Smooth muscle cell (in vitro differentiated cells): ENCODE measurements around the gene ZNF592. TPM values are rescaled to one million over a fixed set of nuclear protein-coding genes. Genes with fewer than 3 reads are reported as not detected.

Source experiments
- DNase-seq: peaks from one replicate; lab custom pipeline; 2025; ENCODE audit not compliant: unreplicated experiment; lab: John Stamatoyannopoulos, UW
- H2AFZ ChIP-seq: fragments of 200-600 bp; sonication (generic); 2 replicates; pipeline ENCODE4 v1.6.0; 2016; ENCODE audit warnings: antibody characterized with exemption, low read depth, mild to moderate bottlenecking
- H3F3A ChIP-seq: fragments of 200-600 bp; sonication (generic); 2 replicates; pipeline ENCODE4 v1.6.0; 2017; ENCODE audit warnings: antibody characterized with exemption, low read depth
- H3K27ac ChIP-seq: fragments of 200-600 bp; sonication (generic); 2 replicates; pipeline ENCODE4 v1.5.1; 2016; ENCODE audit warnings: low read depth, mild to moderate bottlenecking
- H3K27me3 ChIP-seq: fragments of 200-600 bp; sonication (generic); 2 replicates; pipeline ENCODE4 v1.6.1; 2016; ENCODE audit warnings: low read depth, mild to moderate bottlenecking
- H3K36me3 ChIP-seq: fragments of 200-600 bp; sonication (generic); 2 replicates; pipeline ENCODE4 v1.5.1; 2016; ENCODE audit warnings: low read depth
- H3K4me1 ChIP-seq: fragments of 200-600 bp; sonication (generic); 2 replicates; pipeline ENCODE4 v1.5.1; 2016; ENCODE audit warnings: low read depth
- H3K4me2 ChIP-seq: fragments of 200-600 bp; sonication (generic); 2 replicates; pipeline ENCODE4 v1.6.0; 2016; ENCODE audit warnings: mild to moderate bottlenecking
- H3K4me3 ChIP-seq: fragments of 200-600 bp; sonication (generic); 2 replicates; pipeline ENCODE4 v1.5.1; 2016; ENCODE audit warnings: mild to moderate bottlenecking
- H3K79me2 ChIP-seq: fragments of 200-600 bp; sonication (generic); 2 replicates; pipeline ENCODE4 v1.6.0; 2016; ENCODE audit warnings: low read depth, mild to moderate bottlenecking
- H3K9ac ChIP-seq: fragments of 200-600 bp; sonication (generic); 2 replicates; pipeline ENCODE4 v1.6.0; 2016; ENCODE audit warnings: low read depth
- H3K9me3 ChIP-seq: fragments of 200-600 bp; sonication (generic); replicated peaks from 2 replicates; pipeline ENCODE4 v1.5.1; 2016; ENCODE audit warnings: low read depth
- H4K20me1 ChIP-seq: fragments of 200-600 bp; sonication (generic); 2 replicates; pipeline ENCODE4 v1.6.0; 2016; ENCODE audit warnings: low read depth
- WGBS: methylation state at CpG from one replicate; pipeline ENCODE4 v1.1.7; 2016; ENCODE audit warnings: low lambda C conversion rate; 5-methylcytosine and 5-hydroxymethylcytosine counted together
- polyA plus RNA-seq: library from polyadenylated mRNA; unstranded; fragments of >200 nt; fragmentation: Nextera tagmentation; extraction: Ambion mirVana; gene quantifications from 2 replicates; pipeline ENCODE4 v1.2.1, GENCODE V29; 2016
- total RNA-seq: library from RNA; depleted of rRNA; stranded (reverse); fragments of >200 nt; gene quantifications from 2 replicates; pipeline ENCODE4 v1.2.3, GENCODE V29; 2014
- TF ChIP-seq, protein P1 (sequence below): fragments of 200-600 bp; sonication (generic); IDR thresholded peaks from 2 replicates; pipeline ENCODE4 v1.5.1; 2017; ENCODE audit warnings: borderline replicate concordance, mild to moderate bottlenecking, antibody characterized with exemption; ENCODE audit not compliant: insufficient read depth, poor library complexity, severe bottlenecking

Gene ZNF592
- total and polyA plus RNA-seq, 2 experiments from 2014 or later = 10.7 to 10.8 TPM

DNA sequence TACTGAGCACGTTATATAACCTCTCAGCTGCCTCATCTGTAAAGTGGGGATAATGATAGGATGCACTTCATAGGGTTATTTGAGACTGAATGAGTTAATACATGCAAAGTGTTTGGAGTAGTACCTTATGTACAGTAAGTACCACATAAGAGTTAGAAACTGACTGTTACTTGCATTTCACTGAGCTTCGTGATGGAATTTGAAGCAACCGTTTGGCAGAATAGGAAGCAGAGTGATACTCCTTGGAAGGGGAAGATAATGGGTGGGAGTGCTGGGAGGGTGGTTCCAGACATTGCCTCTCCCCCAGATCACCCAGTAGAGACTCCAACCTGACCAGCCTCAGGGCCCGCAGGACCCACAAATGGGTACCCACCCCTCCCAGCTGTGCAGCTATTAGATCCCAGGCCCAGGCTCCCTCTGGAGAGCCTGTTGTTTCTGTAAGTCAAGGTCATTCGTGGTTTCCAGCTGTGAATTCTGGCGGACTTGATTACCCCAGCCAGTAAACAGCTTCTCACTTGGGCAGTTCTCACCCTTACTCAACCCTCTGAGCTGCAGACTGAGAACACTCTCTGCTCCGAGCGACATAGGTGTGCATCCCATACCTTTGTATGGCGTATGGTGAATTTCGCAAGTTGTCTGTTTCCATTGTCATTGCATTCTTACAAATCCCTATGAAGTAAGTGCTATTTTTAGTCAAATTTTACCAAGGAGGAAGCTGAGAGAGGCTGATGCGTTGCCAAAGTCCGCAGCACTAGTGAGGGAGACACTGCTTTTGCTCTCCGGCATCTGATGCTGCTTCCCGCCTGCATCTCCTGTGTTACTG lies 79.9 kb downstream of the ZNF592 start:
- Histone ChIP-seq H3K4me2 (no peak overlapping the region), H4K20me1 (peaks cover 49% of the 10 kb centered on the region), H2AFZ (no peak overlapping the region), H3F3A (no peaks in the 10 kb centered on the region), H3K36me3 (no peaks in the 10 kb centered on the region), H3K9me3 (no peaks in the 10 kb centered on the region), H3K27me3 (no peaks in the 10 kb centered on the region), H3K4me3 (no peak overlapping the region), H3K27ac (no peak overlapping the region), H3K79me2 (no peaks in the 10 kb centered on the region), H3K4me1 (no peaks in the 10 kb centered on the region), H3K9ac (no peak overlapping the region)
- TF ChIP-seq, protein P1, sequence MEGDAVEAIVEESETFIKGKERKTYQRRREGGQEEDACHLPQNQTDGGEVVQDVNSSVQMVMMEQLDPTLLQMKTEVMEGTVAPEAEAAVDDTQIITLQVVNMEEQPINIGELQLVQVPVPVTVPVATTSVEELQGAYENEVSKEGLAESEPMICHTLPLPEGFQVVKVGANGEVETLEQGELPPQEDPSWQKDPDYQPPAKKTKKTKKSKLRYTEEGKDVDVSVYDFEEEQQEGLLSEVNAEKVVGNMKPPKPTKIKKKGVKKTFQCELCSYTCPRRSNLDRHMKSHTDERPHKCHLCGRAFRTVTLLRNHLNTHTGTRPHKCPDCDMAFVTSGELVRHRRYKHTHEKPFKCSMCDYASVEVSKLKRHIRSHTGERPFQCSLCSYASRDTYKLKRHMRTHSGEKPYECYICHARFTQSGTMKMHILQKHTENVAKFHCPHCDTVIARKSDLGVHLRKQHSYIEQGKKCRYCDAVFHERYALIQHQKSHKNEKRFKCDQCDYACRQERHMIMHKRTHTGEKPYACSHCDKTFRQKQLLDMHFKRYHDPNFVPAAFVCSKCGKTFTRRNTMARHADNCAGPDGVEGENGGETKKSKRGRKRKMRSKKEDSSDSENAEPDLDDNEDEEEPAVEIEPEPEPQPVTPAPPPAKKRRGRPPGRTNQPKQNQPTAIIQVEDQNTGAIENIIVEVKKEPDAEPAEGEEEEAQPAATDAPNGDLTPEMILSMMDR = no peak
- WGBS = 83% methylated on average over 14 of the region's 14 CpGs
- DNase-seq = no peak

DNA sequence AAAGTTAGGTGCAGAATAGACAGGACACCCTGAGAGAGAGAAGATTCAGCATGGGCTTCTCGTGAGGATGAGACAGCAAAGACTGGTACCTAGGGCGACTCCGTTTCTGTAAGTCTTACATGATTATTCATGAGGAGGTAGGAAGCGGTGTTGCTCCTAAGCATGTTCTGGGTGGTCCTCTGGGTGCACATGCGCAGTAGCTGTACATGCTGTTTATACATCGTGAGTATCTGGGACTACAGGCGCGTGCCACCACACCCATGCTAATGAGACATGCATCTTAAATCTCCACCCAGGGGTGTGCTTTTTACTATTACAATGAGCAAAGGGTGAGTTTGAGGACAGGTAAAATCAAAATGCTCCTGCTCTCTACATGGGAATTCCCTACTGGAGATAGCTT lies 81.0 kb downstream of the ZNF592 start:
- no peak overlapping the region for H2AFZ ChIP-seq
- H3K4me2 ChIP-seq = no peak overlapping the region
- H3K36me3 ChIP-seq = no peaks in the 10 kb centered on the region
- H3F3A ChIP-seq = no peaks in the 10 kb centered on the region
- peaks cover 5% of the 10 kb centered on the region for H3K4me1 ChIP-seq
- no peak overlapping the region for H3K27ac ChIP-seq
- H4K20me1 ChIP-seq = peaks cover 54% of the 10 kb centered on the region
- H3K9ac ChIP-seq = no peak overlapping the region
- DNase-seq = no peak
- H3K9me3 ChIP-seq = no peaks in the 10 kb centered on the region
- WGBS = 96% methylated on average over 8 of the region's 8 CpGs
- H3K27me3 ChIP-seq = no peaks in the 10 kb centered on the region
- H3K79me2 ChIP-seq = no peaks in the 10 kb centered on the region
- TF ChIP-seq, protein P1 = no peak
- no peak overlapping the region for H3K4me3 ChIP-seq

DNA sequence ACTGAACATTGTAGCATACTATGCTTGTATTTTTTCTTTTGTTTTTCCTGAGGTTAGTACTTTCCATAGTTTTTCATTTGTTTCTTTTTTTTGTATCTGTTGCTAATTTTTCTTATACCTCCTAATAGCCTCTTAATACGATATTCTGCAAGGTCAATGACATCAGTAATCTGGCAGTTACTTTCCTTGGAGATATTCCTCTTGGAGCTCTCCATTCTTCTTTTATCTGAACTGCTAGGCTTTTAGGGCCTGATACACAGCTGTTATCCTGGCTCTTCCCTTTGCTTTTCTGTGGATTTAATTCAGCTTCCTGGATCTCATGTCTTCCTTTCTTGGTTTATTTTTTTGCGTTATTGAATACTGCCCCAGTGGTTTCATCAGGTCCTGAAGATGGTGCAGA lies 81.6 kb downstream of the ZNF592 start:
- Histone ChIP-seq H3K4me3 (no peak overlapping the region), H3K27ac (no peak overlapping the region), H3K4me2 (no peak overlapping the region), H3K36me3 (no peaks in the 10 kb centered on the region), H3K9ac (no peak overlapping the region), H3K4me1 (peaks cover 5% of the 10 kb centered on the region), H4K20me1 (peaks cover 55% of the 10 kb centered on the region), H2AFZ (no peak overlapping the region), H3F3A (no peaks in the 10 kb centered on the region), H3K27me3 (no peaks in the 10 kb centered on the region), H3K79me2 (no peaks in the 10 kb centered on the region), H3K9me3 (no peaks in the 10 kb centered on the region)
- no peak for DNase-seq
- TF ChIP-seq, protein P1 = no peak
- 78% methylated on average over 2 of the region's 2 CpGs for WGBS

DNA sequence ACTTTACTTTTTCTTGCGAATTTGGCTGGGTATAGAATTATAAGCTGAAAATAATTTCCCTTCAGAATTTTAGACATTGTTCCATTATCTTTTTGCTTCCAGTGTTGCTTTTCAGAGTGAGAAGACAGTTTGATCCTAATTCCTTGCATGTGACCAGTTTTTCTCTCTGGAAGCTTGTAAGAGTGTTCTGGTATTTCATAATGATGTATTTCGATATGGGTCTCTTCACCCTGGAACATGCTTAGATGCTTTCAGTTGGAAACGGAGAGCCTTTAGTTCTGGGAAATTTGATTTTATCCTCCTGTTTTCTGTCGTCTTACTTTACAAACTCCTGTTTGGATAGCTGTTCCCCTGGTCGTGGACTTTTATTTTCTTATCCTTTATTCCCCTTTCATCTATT lies 82.6 kb downstream of the ZNF592 start:
- Histone ChIP-seq H3K4me1 (peaks cover 5% of the 10 kb centered on the region), H3K27me3 (no peaks in the 10 kb centered on the region), H4K20me1 (peaks cover 59% of the 10 kb centered on the region), H2AFZ (no peak overlapping the region), H3K9ac (no peak overlapping the region), H3K27ac (no peak overlapping the region), H3K4me3 (no peak overlapping the region), H3F3A (no peaks in the 10 kb centered on the region), H3K79me2 (no peaks in the 10 kb centered on the region), H3K36me3 (no peaks in the 10 kb centered on the region), H3K4me2 (no peak overlapping the region), H3K9me3 (no peaks in the 10 kb centered on the region)
- no peak for DNase-seq
- TF ChIP-seq, protein P1 = no peak
- WGBS = 95% methylated on average over 5 of the region's 5 CpGs
